ENCODE measurements around the gene ARL5C.

DNA sequence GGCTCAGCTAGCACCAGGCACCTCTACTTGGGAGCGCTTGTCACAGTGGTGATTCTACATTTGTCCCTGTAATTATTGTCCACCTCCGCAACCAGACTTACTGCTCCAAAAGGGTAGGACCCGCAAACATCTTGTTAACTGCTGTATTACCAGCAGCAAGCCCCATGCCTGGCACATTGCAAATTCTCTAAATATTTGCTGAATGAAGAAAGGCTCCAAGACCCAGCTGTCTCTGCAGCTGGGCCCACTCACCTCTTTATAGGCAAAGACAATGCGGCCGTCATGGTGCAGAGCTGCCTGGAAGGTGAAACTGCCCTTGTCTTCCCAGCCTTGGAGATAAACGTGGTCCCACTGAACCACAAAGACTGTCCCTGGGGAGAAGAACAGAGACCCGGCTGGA lies 58.8 kb downstream of the ARL5C start:
- TF ChIP-seq, protein P1, sequence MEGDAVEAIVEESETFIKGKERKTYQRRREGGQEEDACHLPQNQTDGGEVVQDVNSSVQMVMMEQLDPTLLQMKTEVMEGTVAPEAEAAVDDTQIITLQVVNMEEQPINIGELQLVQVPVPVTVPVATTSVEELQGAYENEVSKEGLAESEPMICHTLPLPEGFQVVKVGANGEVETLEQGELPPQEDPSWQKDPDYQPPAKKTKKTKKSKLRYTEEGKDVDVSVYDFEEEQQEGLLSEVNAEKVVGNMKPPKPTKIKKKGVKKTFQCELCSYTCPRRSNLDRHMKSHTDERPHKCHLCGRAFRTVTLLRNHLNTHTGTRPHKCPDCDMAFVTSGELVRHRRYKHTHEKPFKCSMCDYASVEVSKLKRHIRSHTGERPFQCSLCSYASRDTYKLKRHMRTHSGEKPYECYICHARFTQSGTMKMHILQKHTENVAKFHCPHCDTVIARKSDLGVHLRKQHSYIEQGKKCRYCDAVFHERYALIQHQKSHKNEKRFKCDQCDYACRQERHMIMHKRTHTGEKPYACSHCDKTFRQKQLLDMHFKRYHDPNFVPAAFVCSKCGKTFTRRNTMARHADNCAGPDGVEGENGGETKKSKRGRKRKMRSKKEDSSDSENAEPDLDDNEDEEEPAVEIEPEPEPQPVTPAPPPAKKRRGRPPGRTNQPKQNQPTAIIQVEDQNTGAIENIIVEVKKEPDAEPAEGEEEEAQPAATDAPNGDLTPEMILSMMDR (IDR thresholded peaks at IDR 0.05; ENCODE audit: insufficient read depth, low read depth, low read length): no peak
- TF ChIP-seq EZH2 (IDR thresholded peaks at IDR 0.05; ENCODE audit: insufficient read depth, low read length): no peak
